Fibroblast of mammary gland (primary cell): ENCODE results near the gene CFAP161.
"Not testable (repeated sequence)": the region's sequence is repeated elsewhere in the genome, so short reads cannot be mapped to it uniquely, and the experiment has no call there.

Experiments used
- DNase-seq: peaks from one replicate; pipeline ENCODE4 v3.0.0-alpha.2; 2010; ENCODE audit warnings: low read depth
- H3K4me3 ChIP-seq: 2 replicates; pipeline ENCODE4 v1.5.1; 2011; ENCODE audit warnings: low read depth, mild to moderate bottlenecking, low read length, moderate library complexity; ENCODE audit not compliant: control insufficient read depth
- TF ChIP-seq, protein P1 (sequence below): conservative IDR thresholded peaks from 2 replicates; pipeline ENCODE4 v1.5.1; 2011; ENCODE audit warnings: low read depth, low read length, inconsistent platforms; ENCODE audit not compliant: control insufficient read depth, insufficient read depth

CFAP161 gene

DNA sequence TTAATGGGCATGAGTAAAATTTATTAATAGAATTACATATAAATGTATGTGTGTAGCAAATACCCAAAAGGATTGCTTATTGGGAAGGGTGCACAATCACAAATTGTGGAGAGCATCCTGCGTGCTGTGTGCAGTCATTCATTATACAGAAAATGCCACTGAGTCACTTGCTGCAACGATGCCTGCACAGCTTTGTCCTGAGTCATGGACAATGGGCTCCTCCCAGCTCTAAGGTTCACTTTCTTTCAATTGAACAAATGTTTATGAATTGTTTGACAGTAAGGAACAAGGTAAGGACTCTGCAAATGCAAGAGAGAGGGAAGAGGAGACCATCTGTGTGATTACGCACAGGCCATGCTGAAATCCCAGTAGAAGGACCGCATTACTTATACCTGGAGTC, 18.7 kb downstream of the CFAP161 start:
- TF ChIP-seq, protein P1, sequence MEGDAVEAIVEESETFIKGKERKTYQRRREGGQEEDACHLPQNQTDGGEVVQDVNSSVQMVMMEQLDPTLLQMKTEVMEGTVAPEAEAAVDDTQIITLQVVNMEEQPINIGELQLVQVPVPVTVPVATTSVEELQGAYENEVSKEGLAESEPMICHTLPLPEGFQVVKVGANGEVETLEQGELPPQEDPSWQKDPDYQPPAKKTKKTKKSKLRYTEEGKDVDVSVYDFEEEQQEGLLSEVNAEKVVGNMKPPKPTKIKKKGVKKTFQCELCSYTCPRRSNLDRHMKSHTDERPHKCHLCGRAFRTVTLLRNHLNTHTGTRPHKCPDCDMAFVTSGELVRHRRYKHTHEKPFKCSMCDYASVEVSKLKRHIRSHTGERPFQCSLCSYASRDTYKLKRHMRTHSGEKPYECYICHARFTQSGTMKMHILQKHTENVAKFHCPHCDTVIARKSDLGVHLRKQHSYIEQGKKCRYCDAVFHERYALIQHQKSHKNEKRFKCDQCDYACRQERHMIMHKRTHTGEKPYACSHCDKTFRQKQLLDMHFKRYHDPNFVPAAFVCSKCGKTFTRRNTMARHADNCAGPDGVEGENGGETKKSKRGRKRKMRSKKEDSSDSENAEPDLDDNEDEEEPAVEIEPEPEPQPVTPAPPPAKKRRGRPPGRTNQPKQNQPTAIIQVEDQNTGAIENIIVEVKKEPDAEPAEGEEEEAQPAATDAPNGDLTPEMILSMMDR = no peak
- no peak overlapping the region for H3K4me3 ChIP-seq
- no peak for DNase-seq

DNA sequence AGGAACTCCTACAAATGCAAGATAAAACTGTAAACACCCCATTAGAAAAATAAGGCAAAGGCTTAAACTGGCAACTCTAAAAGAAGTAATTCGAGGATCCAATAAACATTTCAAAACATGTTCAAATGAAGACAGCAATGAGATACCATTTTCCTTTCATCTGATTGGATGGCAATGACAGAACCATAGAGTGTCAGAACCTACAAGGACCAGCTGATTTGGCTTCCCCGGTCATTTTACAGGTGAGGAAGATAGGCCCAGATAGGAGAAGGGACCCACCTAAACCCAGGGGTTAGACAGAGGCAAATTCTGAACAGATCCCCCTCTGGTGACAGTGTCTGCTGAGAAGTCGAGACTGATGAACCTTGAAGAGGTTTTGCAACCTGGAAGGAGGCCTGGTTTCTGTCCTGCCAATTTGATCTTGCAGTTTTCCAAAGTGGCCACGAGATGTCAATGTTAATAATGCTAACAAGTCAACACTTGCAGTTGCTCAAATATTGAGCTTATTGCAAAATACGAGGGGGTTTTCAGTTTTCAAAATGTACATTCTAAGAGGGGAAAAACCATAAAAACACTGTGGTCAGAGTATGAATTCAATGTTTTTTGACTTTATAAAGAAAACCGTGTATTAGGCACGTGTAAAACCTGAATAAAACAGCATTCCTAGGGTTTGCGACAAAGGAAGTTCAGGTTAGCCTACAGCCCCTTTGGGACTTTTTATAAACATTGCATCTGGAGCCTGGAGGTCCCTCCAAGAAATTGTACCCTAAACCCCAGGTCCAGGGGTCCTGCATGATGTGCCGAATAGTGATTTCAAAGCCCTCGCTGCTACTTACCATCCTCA, 21.5 kb downstream of the CFAP161 start:
- DNase-seq = peak; percentile 84
- TF ChIP-seq, protein P1 = peak; percentile 82
- no peak overlapping the region for H3K4me3 ChIP-seq

DNA sequence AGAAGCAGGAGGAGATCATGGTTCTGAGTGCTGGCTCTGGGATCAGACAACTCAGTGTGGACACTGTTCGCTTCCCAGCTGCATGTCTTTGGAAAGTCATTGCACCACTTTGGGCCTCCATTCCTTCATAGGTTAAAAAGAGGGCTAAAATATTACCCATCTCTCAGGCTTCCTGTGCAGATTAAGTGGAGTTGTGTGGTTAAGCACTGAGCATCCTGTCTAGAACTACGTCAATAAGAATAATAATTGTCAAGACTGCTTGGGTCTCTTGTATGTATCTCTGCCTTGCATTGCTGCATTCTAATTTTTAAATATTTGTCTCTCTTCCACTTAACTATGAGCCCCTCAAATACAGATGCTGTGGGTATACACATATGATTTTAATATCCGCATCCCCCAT, 22.3 kb downstream of the CFAP161 start:
- H3K4me3 ChIP-seq = no peak overlapping the region
- DNase-seq = no peak
- TF ChIP-seq, protein P1 = no peak

DNA sequence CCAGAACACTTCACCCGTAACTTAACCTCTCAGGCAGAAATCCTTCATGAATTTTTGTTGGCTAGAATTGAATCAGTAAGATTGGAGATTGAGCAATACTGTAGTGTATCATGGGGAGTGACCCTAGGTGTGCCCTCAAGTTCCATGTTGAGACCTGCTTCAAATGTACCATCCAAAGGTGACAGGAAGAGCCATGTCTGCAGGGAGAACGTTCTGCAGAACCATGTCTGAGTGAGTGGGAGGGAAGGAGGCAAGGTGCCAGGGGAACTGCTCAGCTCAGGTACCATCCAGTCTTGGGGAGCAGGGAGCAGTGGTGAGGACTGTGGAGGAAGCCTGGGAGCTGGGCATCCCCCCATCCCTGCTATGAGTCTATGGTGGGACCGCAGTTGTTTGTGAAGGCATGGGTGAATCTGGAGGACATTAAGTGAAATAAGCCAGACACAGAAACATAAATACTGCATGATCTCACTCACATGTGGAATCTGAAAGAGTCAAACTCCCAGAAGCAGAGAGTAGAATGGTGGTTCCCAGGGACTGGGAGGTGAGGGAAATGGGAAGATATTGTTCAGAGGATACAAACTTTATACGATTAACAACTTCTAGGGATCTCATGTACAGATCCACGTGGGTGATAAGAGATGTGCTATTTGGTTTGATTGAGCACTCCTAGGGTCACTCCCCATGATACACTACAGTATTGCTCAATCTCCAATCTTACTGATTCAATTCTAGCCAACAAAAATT, 23.3 kb downstream of the CFAP161 start:
- TF ChIP-seq, protein P1 = no peak
- peak; percentile 71 for DNase-seq
- no peak overlapping the region for H3K4me3 ChIP-seq

DNA sequence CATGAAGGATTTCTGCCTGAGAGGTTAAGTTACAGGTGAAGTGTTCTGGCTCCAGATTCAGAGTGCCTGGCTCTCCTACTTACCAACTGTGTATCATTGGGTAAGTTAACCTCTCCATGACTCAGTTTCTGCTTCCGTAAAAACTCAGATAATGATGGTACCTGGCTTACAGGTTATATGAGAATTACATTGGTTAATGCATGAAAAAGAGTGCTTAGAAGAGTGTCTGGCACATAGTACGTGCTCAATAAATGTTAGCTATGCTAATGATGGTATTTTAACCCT, 23.8 kb downstream of the CFAP161 start:
- H3K4me3 ChIP-seq = no peak overlapping the region
- no peak for DNase-seq
- TF ChIP-seq, protein P1 = no peak

DNA sequence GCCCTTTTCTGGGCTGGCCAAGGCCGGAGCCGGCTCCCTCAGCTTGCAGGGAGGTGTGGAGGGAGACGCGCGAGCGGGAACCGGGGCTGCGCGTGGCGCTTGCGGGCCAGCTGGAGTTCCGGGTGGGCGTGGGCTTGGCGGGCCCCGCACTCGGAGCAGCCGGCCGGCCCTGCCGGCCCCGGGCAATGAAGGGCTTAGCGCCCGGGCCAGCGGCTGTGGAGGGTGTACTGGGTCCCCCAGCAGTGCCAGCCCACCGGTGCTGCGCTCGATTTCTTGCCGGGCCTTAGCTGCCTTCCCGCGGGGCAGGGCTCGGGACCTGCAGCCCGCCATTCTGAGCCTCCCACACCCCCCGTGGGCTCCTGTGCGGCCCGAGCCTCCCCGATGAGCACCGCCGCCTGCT, 24.5 kb downstream of the CFAP161 start:
- DNase-seq, H3K4me3 ChIP-seq: not testable (repeated sequence)
